Trophoblast cell (in vitro differentiated cells and primary cell): Measurements from ENCODE around the gene NOP16.

Experiments used
- DNase-seq, 2 donors: peaks; one replicate each; pipeline ENCODE4 v3.0.0-alpha.2; 2016
- H2AFZ ChIP-seq: 2 replicates; pipeline ENCODE4 v1.6.1; 2013; ENCODE audit warnings: low read length, moderate library complexity, mild to moderate bottlenecking; ENCODE audit not compliant: insufficient read depth, poor library complexity
- H2AK5ac ChIP-seq: 2 replicates; pipeline ENCODE4 v1.6.1; 2013; ENCODE audit warnings: mild to moderate bottlenecking, low read length
- H2BK120ac ChIP-seq: 2 replicates; pipeline ENCODE4 v1.6.1; 2013; ENCODE audit warnings: low read length, mild to moderate bottlenecking, moderate library complexity; ENCODE audit not compliant: insufficient read depth, poor library complexity
- H2BK12ac ChIP-seq: 2 replicates; pipeline ENCODE4 v1.6.1; 2013; ENCODE audit warnings: mild to moderate bottlenecking, low read length, moderate library complexity
- H2BK5ac ChIP-seq: 2 replicates; pipeline ENCODE4 v1.6.1; 2013; ENCODE audit warnings: low read length, low read depth, moderate library complexity, mild to moderate bottlenecking; ENCODE audit not compliant: poor library complexity
- H3K14ac ChIP-seq: 2 replicates; pipeline ENCODE4 v1.6.1; 2013; ENCODE audit warnings: mild to moderate bottlenecking, low read length
- H3K18ac ChIP-seq: 2 replicates; pipeline ENCODE4 v1.6.1; 2013; ENCODE audit warnings: mild to moderate bottlenecking, low read length
- H3K23ac ChIP-seq: 2 replicates; pipeline ENCODE4 v1.6.1; 2013; ENCODE audit warnings: low read length
- H3K27ac ChIP-seq: 2 replicates; pipeline ENCODE4 v1.5.1; 2013; ENCODE audit warnings: low read depth, mild to moderate bottlenecking, inconsistent platforms, low read length, moderate library complexity
- H3K27me3 ChIP-seq: 2 replicates; pipeline ENCODE4 v1.6.1; 2013; ENCODE audit warnings: inconsistent platforms, mild to moderate bottlenecking, low read length, moderate library complexity; ENCODE audit not compliant: insufficient read depth
- H3K36me3 ChIP-seq, 2 experiments: 1 replicate in 1 of 2; 2 replicates in 1 of 2; pipeline ENCODE4 v1.6.1; 2013; ENCODE audit warnings: low read length in 2 of 2, mild to moderate bottlenecking in 2 of 2, moderate library complexity in 1 of 2; ENCODE audit not compliant: insufficient read depth in 2 of 2, control insufficient read depth in 1 of 2
- H3K4ac ChIP-seq: 2 replicates; pipeline ENCODE4 v1.6.1; 2013; ENCODE audit warnings: low read depth, mild to moderate bottlenecking, low read length, moderate library complexity
- H3K4me1 ChIP-seq, 2 experiments: 1 replicate in 1 of 2; 2 replicates in 1 of 2; pipeline ENCODE4 v1.6.1; 2013; ENCODE audit warnings: low read length in 2 of 2, mild to moderate bottlenecking in 2 of 2, moderate library complexity in 1 of 2; ENCODE audit not compliant: insufficient read depth in 2 of 2, control insufficient read depth in 1 of 2
- H3K4me2 ChIP-seq: 2 replicates; pipeline ENCODE4 v1.6.1; 2013; ENCODE audit warnings: inconsistent platforms, mild to moderate bottlenecking, low read length, moderate library complexity
- H3K4me3 ChIP-seq: 2 replicates; pipeline ENCODE4 v1.5.1; 2013; ENCODE audit warnings: mild to moderate bottlenecking, low read depth, low read length, inconsistent platforms
- H3K79me1 ChIP-seq: one replicate; pipeline ENCODE4 v1.6.1; 2013; ENCODE audit warnings: low read length
- H3K79me2 ChIP-seq: 2 replicates; pipeline ENCODE4 v1.6.1; 2013; ENCODE audit warnings: low read length, mild to moderate bottlenecking; ENCODE audit not compliant: control insufficient read depth, insufficient read depth, poor library complexity
- H3K9ac ChIP-seq: 2 replicates; pipeline ENCODE4 v1.6.1; 2013; ENCODE audit warnings: mild to moderate bottlenecking, low read length
- H3K9me3 ChIP-seq: 2 replicates; pipeline ENCODE4 v1.6.1; 2013; ENCODE audit warnings: low read depth, mild to moderate bottlenecking, control low read depth, inconsistent platforms, low read length; ENCODE audit not compliant: insufficient read depth
- H4K12ac ChIP-seq: 2 replicates; pipeline ENCODE4 v1.6.1; 2013; ENCODE audit warnings: low read depth, mild to moderate bottlenecking, low read length, moderate library complexity
- H4K8ac ChIP-seq: 2 replicates; pipeline ENCODE4 v1.6.1; 2013; ENCODE audit warnings: low read depth, mild to moderate bottlenecking, low read length, moderate library complexity
- H4K91ac ChIP-seq: one replicate; pipeline ENCODE4 v1.6.1; 2013; ENCODE audit warnings: low read depth, mild to moderate bottlenecking, low read length, moderate library complexity
- WGBS: extraction: QIAGEN DNeasy Blood & Tissue Kit; methylation state at CpG from one replicate; pipeline ENCODE4 v1.1.7; 2013; ENCODE audit warnings: missing lambda C conversion rate; ENCODE audit not compliant: insufficient read length, insufficient coverage; ENCODE audit errors: extremely low coverage; 5-methylcytosine and 5-hydroxymethylcytosine counted together

The NOP16 gene

GRCh38 chr5:176384366-176384930 is 4.0 kb downstream of the NOP16 start:
- H2BK120ac ChIP-seq = no peak overlapping the region
- no peak overlapping the region for H3K4me3 ChIP-seq
- no peak overlapping the region for H2BK5ac ChIP-seq
- H3K18ac ChIP-seq = no peak overlapping the region
- no peak overlapping the region for H3K27ac ChIP-seq
- no peak overlapping the region for H4K12ac ChIP-seq
- H2AK5ac ChIP-seq = no peak overlapping the region
- no peak overlapping the region for H3K14ac ChIP-seq
- no peak overlapping the region for H2BK12ac ChIP-seq
- H4K8ac ChIP-seq = no peak overlapping the region
- H3K27me3 ChIP-seq = no peaks in the 10 kb centered on the region
- no peak overlapping the region for H3K23ac ChIP-seq
- H3K9ac ChIP-seq = no peak overlapping the region
- no peak for DNase-seq
- no peak overlapping the region for H3K4me2 ChIP-seq
- H3K4me1 ChIP-seq = peaks cover 0 to 5% of the 10 kb centered on the region in 2 experiments
- no peak overlapping the region for H3K4ac ChIP-seq
- H2AFZ ChIP-seq = no peak overlapping the region
- H4K91ac ChIP-seq = no peak overlapping the region
- peaks cover 32 to 42% of the 10 kb centered on the region in 2 experiments for H3K36me3 ChIP-seq
- peaks cover 9% of the 10 kb centered on the region for H3K79me1 ChIP-seq
- H3K9me3 ChIP-seq = peaks cover 5% of the 10 kb centered on the region
- peaks cover 11% of the 10 kb centered on the region for H3K79me2 ChIP-seq
- WGBS = no CpG with 5 or more reads among the region's 8 CpGs

GRCh38 chr5:176383961-176384360 is 4.4 kb downstream of the NOP16 start:
- peaks cover 7% of the 10 kb centered on the region for H3K79me1 ChIP-seq
- peaks cover 0 to 5% of the 10 kb centered on the region in 2 experiments for H3K4me1 ChIP-seq
- H2AFZ ChIP-seq = no peak overlapping the region
- no peak overlapping the region for H3K4ac ChIP-seq
- no peak overlapping the region for H4K12ac ChIP-seq
- H3K27ac ChIP-seq = no peak overlapping the region
- H2AK5ac ChIP-seq = no peak overlapping the region
- WGBS = no CpG with 5 or more reads among the region's 9 CpGs
- no peak overlapping the region for H2BK5ac ChIP-seq
- H3K79me2 ChIP-seq = peaks cover 7% of the 10 kb centered on the region
- no peak for DNase-seq
- no peak overlapping the region for H2BK120ac ChIP-seq
- no peak overlapping the region for H4K8ac ChIP-seq
- H3K4me3 ChIP-seq = no peak overlapping the region
- H2BK12ac ChIP-seq = no peak overlapping the region
- H4K91ac ChIP-seq = no peak overlapping the region
- no peak overlapping the region for H3K9ac ChIP-seq
- no peak overlapping the region for H3K4me2 ChIP-seq
- peaks cover 32 to 42% of the 10 kb centered on the region in 2 experiments for H3K36me3 ChIP-seq
- peaks cover 5% of the 10 kb centered on the region for H3K9me3 ChIP-seq
- H3K27me3 ChIP-seq = no peaks in the 10 kb centered on the region
- H3K14ac ChIP-seq = no peak overlapping the region
- no peak overlapping the region for H3K23ac ChIP-seq
- H3K18ac ChIP-seq = no peak overlapping the region

DNA sequence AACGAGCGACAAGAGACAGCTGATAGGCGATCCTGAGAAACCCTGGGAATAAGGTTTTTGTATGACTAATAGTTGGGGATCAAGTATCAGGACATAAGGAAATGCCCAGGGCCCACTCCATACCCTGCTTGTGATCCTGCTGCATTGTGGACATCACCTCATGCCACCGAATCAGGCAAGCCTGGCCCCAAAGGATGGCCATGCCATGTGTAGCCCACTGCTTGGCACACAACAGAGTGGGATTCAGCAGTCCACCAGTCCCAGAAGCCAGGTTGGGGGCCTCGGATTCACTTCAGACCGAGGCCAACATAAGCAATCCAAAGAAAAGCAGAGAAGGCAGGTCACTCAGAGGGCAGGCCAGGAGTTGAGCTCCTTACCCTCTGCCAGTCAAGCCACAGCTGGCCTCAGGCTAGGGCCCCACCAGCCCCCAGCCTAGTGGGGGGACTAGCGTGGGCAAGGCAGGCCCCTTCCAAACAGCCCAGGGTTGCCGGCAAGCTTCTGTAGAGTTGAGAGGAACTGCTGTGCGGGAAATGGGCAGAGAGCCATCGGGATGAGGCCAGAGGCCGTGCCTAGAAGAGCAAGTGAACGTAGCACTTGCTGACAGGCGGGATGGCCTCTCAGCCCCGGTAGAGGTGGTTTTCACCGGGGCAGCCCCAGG is 5.0 kb downstream of the NOP16 start:
- DNase-seq = no peak
- H3K79me1 ChIP-seq = peaks cover 4% of the 10 kb centered on the region
- H3K4ac ChIP-seq = no peak overlapping the region
- no peak overlapping the region for H3K23ac ChIP-seq
- no peak overlapping the region for H2BK120ac ChIP-seq
- H4K12ac ChIP-seq = no peak overlapping the region
- peaks cover 0 to 5% of the 10 kb centered on the region in 2 experiments for H3K4me1 ChIP-seq
- no peak overlapping the region for H2AFZ ChIP-seq
- peaks cover 5% of the 10 kb centered on the region for H3K9me3 ChIP-seq
- H4K8ac ChIP-seq = no peak overlapping the region
- H2BK5ac ChIP-seq = no peak overlapping the region
- no peak overlapping the region for H4K91ac ChIP-seq
- H3K9ac ChIP-seq = no peak overlapping the region
- no peaks in the 10 kb centered on the region for H3K27me3 ChIP-seq
- H2AK5ac ChIP-seq = no peak overlapping the region
- no peak overlapping the region for H3K18ac ChIP-seq
- H2BK12ac ChIP-seq = no peak overlapping the region
- WGBS = no CpG with 5 or more reads among the region's 15 CpGs
- H3K27ac ChIP-seq = no peak overlapping the region
- H3K14ac ChIP-seq = no peak overlapping the region
- H3K4me2 ChIP-seq = no peak overlapping the region
- H3K79me2 ChIP-seq = peaks cover 5% of the 10 kb centered on the region
- H3K36me3 ChIP-seq = peaks cover 32 to 42% of the 10 kb centered on the region in 2 experiments
- no peak overlapping the region for H3K4me3 ChIP-seq

- no peak overlapping the region for H2BK5ac ChIP-seq
- no peak overlapping the region for H2BK12ac ChIP-seq
- H3K4me1 ChIP-seq = peaks cover 0 to 5% of the 10 kb centered on the region in 2 experiments
- no CpG with 5 or more reads among the region's 3 CpGs for whole genome bisulfite sequencing
- DNase-seq = no peak
- no peak overlapping the region for H4K91ac ChIP-seq
- H3K9me3 ChIP-seq = peaks cover 5% of the 10 kb centered on the region
- no peak overlapping the region for H3K4me2 ChIP-seq
- H3K36me3 ChIP-seq = peaks cover 32 to 42% of the 10 kb centered on the region in 2 experiments
- H2BK120ac ChIP-seq = no peak overlapping the region
- no peak overlapping the region for H3K9ac ChIP-seq
- H3K18ac ChIP-seq = no peak overlapping the region
- no peak overlapping the region for H4K8ac ChIP-seq
- no peaks in the 10 kb centered on the region for H3K27me3 ChIP-seq
- H3K79me2 ChIP-seq = no peaks in the 10 kb centered on the region
- H2AFZ ChIP-seq = no peak overlapping the region
- H3K4ac ChIP-seq = no peak overlapping the region
- H3K27ac ChIP-seq = no peak overlapping the region
- H3K23ac ChIP-seq = no peak overlapping the region
- H3K14ac ChIP-seq = no peak overlapping the region
- no peaks in the 10 kb centered on the region for H3K79me1 ChIP-seq
- no peak overlapping the region for H2AK5ac ChIP-seq
- H4K12ac ChIP-seq = no peak overlapping the region
- H3K4me3 ChIP-seq = no peak overlapping the region
Observed at GRCh38 chr5:176382721-176383120, 5.7 kb downstream of the NOP16 start.
